Fibroblast of lung (primary cell): ENCODE measurements around the gene CRY1. TPM values are rescaled to one million over a fixed set of nuclear protein-coding genes. Genes with fewer than 3 reads are reported as not detected.

Experiments
- DNase-seq, 2 donors: peaks; one replicate each; pipeline versions ENCODE4 v3.0.0 to v3.0.0-alpha.2; 2010; ENCODE audit warnings: low read depth in 2 of 2
- H2AFZ ChIP-seq: 2 replicates; pipeline ENCODE4 v1.5.1; 2012; ENCODE audit warnings: low read length, control low read depth, inconsistent platforms
- H3K27ac ChIP-seq: 2 replicates; pipeline ENCODE4 v1.5.1; 2011; ENCODE audit warnings: low read length, control low read depth; ENCODE audit not compliant: insufficient read depth
- H3K27me3 ChIP-seq: 2 replicates; pipeline ENCODE4 v1.5.1; 2011; ENCODE audit warnings: mild to moderate bottlenecking, low read length; ENCODE audit not compliant: control insufficient read depth, insufficient read depth
- H3K36me3 ChIP-seq: 2 replicates; pipeline ENCODE4 v1.5.1; 2011; ENCODE audit warnings: low read length; ENCODE audit not compliant: control insufficient read depth, insufficient read depth
- H3K4me1 ChIP-seq: 2 replicates; pipeline ENCODE4 v1.5.1; 2011; ENCODE audit warnings: low read length; ENCODE audit not compliant: control insufficient read depth, insufficient read depth; ENCODE audit errors: extremely low read depth
- H3K4me2 ChIP-seq: 2 replicates; pipeline ENCODE4 v1.5.1; 2011; ENCODE audit warnings: low read length, control low read depth; ENCODE audit not compliant: insufficient read depth; ENCODE audit errors: extremely low read depth
- H3K4me3 ChIP-seq, 4 experiments: fragments of 200-600 bp in 1 of 4; sonication (generic) in 1 of 4; replicated peaks in 1 of 4; 2 replicates each; pipeline ENCODE4 v1.5.1; 2011 to 2016; ENCODE audit warnings: low read length in 4 of 4, low read depth in 3 of 4, mild to moderate bottlenecking in 3 of 4, control low read depth in 2 of 4, inconsistent platforms in 1 of 4, mixed read lengths in 1 of 4; ENCODE audit not compliant: insufficient read depth in 1 of 4; ENCODE audit errors: control extremely low read depth in 1 of 4
- H3K79me2 ChIP-seq: 2 replicates; pipeline ENCODE4 v1.5.1; 2012; ENCODE audit warnings: mild to moderate bottlenecking, low read length, inconsistent platforms; ENCODE audit not compliant: control insufficient read depth, insufficient read depth
- H3K9ac ChIP-seq: 2 replicates; pipeline ENCODE4 v1.5.1; 2011; ENCODE audit warnings: mild to moderate bottlenecking, low read length, control low read depth; ENCODE audit not compliant: insufficient read depth
- H3K9me3 ChIP-seq: 2 replicates; pipeline ENCODE4 v1.5.1; 2012; ENCODE audit warnings: low read depth, low read length; ENCODE audit not compliant: control insufficient read depth, insufficient read depth
- H4K20me1 ChIP-seq: 2 replicates; pipeline ENCODE4 v1.5.1; 2011; ENCODE audit warnings: low read length; ENCODE audit not compliant: control insufficient read depth, insufficient read depth; ENCODE audit errors: extremely low read depth
- CTCF ChIP-seq, 2 donors: IDR thresholded peaks in 1 of 2; conservative IDR thresholded peaks in 1 of 2; 1 replicate in 1 of 2; 2 replicates in 1 of 2; pipeline ENCODE4 v1.5.1; 2011 to 2012; ENCODE audit warnings: low read length in 2 of 2, control low read depth in 1 of 2, inconsistent platforms in 1 of 2, low read depth in 1 of 2, mild to moderate bottlenecking in 1 of 2
- EZH2 ChIP-seq: IDR thresholded peaks from 2 replicates; pipeline ENCODE4 v1.5.1; 2012; ENCODE audit warnings: low read length, control low read depth, mild to moderate bottlenecking; ENCODE audit errors: missing control alignments
- polyA plus RNA-seq, 2 donors: library from polyadenylated mRNA; depleted of rRNA in 1 of 2; stranded (reverse) in 1 of 2; unstranded in 1 of 2; fragments of >200 nt; gene quantifications; 2 replicates each; pipeline ENCODE4 v1.2.1, GENCODE V29; 2011 to 2012; ENCODE audit warnings: missing spikeins in 1 of 2
- total RNA-seq: library from RNA; depleted of rRNA; stranded (reverse); fragments of >200 nt; gene quantifications from 2 replicates; pipeline ENCODE4 v1.2.1, GENCODE V29; 2014

CRY1 gene
- total and polyA plus RNA-seq, 2 donors (not counting 1 experiment from before 2014, with no cell fraction given): 9.6 to 12.9 TPM

- Histone ChIP-seq H3K4me3 (no peak overlapping the region), H3K27me3 (no peaks in the 10 kb centered on the region), H3K9me3 (no peaks in the 10 kb centered on the region), H3K4me2 (no peak overlapping the region), H2AFZ (no peak overlapping the region), H3K79me2 (no peaks in the 10 kb centered on the region), H3K4me1 (peaks cover 10% of the 10 kb centered on the region), H3K27ac (no peak overlapping the region), H4K20me1 (no peaks in the 10 kb centered on the region), H3K36me3 (no peaks in the 10 kb centered on the region), H3K9ac (no peak overlapping the region)
- no peak for TF ChIP-seq EZH2
- peak; percentile 29 to 45 for DNase-seq
These were observed 116.7 kb downstream of the CRY1 start for GRCh38 chr12:106976668-106977067.

GRCh38 chr12:106975993-106976658 is 117.2 kb downstream of the CRY1 start:
- Histone ChIP-seq H3K27ac (peak overlapping the region; percentile 20), H3K4me2 (peak overlapping the region; percentile 48), H3K36me3 (peaks cover 4% of the 10 kb centered on the region), H3K4me3 (no peak overlapping the region), H3K27me3 (no peaks in the 10 kb centered on the region), H3K9ac (no peak overlapping the region), H3K4me1 (peaks cover 10% of the 10 kb centered on the region), H2AFZ (no peak overlapping the region), H4K20me1 (no peaks in the 10 kb centered on the region), H3K9me3 (no peaks in the 10 kb centered on the region), H3K79me2 (peaks cover under 1% of the 10 kb centered on the region)
- TF ChIP-seq EZH2: no peak
- TF ChIP-seq CTCF (conservative IDR thresholded peaks at IDR 0.05 in 1 of 2, IDR thresholded peaks at IDR 0.05 in 1 of 2; ENCODE audit: low read depth in 1 of 2, low read length in 2 of 2): no peak
- peak; percentile 81 to 86 for DNase-seq

DNA sequence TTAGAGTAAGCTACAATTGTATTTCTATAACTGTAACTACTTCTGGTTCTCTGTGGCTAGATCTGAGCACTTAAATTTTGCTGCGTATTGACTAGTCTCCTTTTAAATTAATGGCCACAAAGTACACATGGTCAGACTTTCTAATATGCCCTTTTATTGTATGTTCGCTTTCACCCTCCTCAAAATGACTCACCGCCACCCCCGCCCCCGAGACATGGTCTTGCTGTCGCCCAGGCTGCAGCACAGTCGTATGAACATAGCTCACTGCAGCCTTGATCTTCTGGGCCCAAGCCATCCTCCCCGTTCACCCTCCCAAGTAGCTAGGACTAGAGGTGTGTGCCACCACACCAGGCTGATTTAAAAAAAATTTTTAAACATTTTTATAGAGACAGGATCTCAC is 118.3 kb downstream of the CRY1 start:
- H3K9me3 ChIP-seq: no peaks in the 10 kb centered on the region
- H3K9ac ChIP-seq: no peak overlapping the region
- H3K4me3 ChIP-seq: no peak overlapping the region
- H3K4me2 ChIP-seq: no peak overlapping the region
- no peak overlapping the region for H2AFZ ChIP-seq
- DNase-seq: no peak
- peaks cover 6% of the 10 kb centered on the region for H3K36me3 ChIP-seq
- H4K20me1 ChIP-seq: no peaks in the 10 kb centered on the region
- H3K79me2 ChIP-seq: peaks cover 3% of the 10 kb centered on the region
- H3K27ac ChIP-seq: no peak overlapping the region
- peaks cover 10% of the 10 kb centered on the region for H3K4me1 ChIP-seq
- TF ChIP-seq CTCF (conservative IDR thresholded peaks at IDR 0.05 in 1 of 2, IDR thresholded peaks at IDR 0.05 in 1 of 2; ENCODE audit: low read depth in 1 of 2, low read length in 2 of 2) (no peak), EZH2 (no peak)
- no peaks in the 10 kb centered on the region for H3K27me3 ChIP-seq
